RWPE2 (cell line): ENCODE measurements around the gene TTC34.

Experiments
- ATAC-seq: fragments of 200-7000 bp; cut with Tn5 transposase; 3 replicates; pipeline ENCODE4 v1.9.1; 2021; ENCODE audit warnings: low read depth
- DNase-seq: peaks from one replicate; pipeline ENCODE4 v3.0.0-alpha.2; 2020; ENCODE audit warnings: low spot score
- H3K27ac ChIP-seq: fragments of 450-650 bp; 2 replicates; pipeline ENCODE4 v1.5.1; 2017; ENCODE audit warnings: mild to moderate bottlenecking; ENCODE audit not compliant: poor library complexity, severe bottlenecking
- H3K27me3 ChIP-seq: fragments of 250-450 bp; sonication (Bioruptor Pico); 2 replicates; pipeline ENCODE4 v1.5.1; 2021; ENCODE audit warnings: mild to moderate bottlenecking, moderate library complexity; ENCODE audit not compliant: insufficient read depth, poor library complexity, severe bottlenecking
- H3K36me3 ChIP-seq: fragments of 250-450 bp; sonication (Bioruptor Pico); 2 replicates; pipeline ENCODE4 v1.5.1; 2020; ENCODE audit warnings: low read depth, mild to moderate bottlenecking, moderate library complexity
- H3K4me1 ChIP-seq: fragments of 250-450 bp; sonication (Bioruptor Pico); 2 replicates; pipeline ENCODE4 v1.5.1; 2021; ENCODE audit warnings: mild to moderate bottlenecking, moderate library complexity; ENCODE audit not compliant: insufficient read depth, poor library complexity, severe bottlenecking
- H3K4me3 ChIP-seq: fragments of 250-450 bp; sonication (Bioruptor Pico); 2 replicates; pipeline ENCODE4 v1.5.1; 2021; ENCODE audit warnings: mild to moderate bottlenecking, moderate library complexity; ENCODE audit not compliant: severe bottlenecking
- H3K9me3 ChIP-seq: fragments of 250-450 bp; sonication (Bioruptor Pico); 2 replicates; pipeline ENCODE4 v1.5.1; 2021; ENCODE audit warnings: mild to moderate bottlenecking, moderate library complexity; ENCODE audit not compliant: severe bottlenecking
- TF ChIP-seq, protein P1 (sequence below): fragments of 450-650 bp; IDR thresholded peaks from one replicate; pipeline ENCODE4 v1.5.1; 2017; ENCODE audit warnings: mild to moderate bottlenecking, moderate library complexity; ENCODE audit not compliant: poor library complexity, severe bottlenecking

Gene TTC34

DNA sequence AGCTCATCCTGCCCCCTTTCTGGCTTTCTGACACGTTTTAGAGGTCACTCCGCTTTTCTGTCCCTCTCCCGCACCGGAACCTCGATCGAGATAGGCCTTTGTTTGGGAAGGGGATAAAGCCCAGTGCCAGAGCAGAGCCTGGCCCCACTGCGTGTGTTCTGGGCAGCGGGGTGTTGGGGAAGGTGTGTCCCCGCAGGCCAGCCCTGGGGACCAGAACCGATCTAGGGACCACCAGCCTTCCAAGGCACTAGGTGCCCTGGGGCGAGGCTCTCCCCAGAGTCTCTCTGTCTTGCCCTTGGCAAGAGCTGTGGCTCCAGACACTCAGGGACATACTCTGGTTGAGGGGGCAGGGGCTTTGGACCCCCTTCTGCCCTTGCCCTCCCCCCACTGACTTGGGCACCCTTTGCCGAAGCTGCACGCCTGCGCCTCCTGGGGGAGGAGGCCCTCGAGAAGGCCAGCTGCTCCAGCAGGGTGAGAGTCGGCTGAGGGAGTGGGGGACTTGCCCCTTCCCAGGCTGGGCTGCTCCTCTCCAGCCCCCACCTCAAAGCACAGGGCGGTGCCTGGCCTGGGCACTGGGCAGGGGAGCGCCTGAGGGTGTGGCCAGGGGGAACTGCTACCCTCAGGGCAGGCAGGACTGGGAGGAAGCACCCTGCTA, 198.5 kb downstream of the TTC34 start:
- Histone ChIP-seq H3K27me3 (peaks cover 22% of the 10 kb centered on the region), H3K27ac (no peak overlapping the region), H3K36me3 (no peaks in the 10 kb centered on the region), H3K4me1 (no peaks in the 10 kb centered on the region), H3K4me3 (no peak overlapping the region), H3K9me3 (no peaks in the 10 kb centered on the region)
- ATAC-seq (no peak), DNase-seq (no peak)
- TF ChIP-seq, protein P1, sequence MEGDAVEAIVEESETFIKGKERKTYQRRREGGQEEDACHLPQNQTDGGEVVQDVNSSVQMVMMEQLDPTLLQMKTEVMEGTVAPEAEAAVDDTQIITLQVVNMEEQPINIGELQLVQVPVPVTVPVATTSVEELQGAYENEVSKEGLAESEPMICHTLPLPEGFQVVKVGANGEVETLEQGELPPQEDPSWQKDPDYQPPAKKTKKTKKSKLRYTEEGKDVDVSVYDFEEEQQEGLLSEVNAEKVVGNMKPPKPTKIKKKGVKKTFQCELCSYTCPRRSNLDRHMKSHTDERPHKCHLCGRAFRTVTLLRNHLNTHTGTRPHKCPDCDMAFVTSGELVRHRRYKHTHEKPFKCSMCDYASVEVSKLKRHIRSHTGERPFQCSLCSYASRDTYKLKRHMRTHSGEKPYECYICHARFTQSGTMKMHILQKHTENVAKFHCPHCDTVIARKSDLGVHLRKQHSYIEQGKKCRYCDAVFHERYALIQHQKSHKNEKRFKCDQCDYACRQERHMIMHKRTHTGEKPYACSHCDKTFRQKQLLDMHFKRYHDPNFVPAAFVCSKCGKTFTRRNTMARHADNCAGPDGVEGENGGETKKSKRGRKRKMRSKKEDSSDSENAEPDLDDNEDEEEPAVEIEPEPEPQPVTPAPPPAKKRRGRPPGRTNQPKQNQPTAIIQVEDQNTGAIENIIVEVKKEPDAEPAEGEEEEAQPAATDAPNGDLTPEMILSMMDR, result no peak

DNA sequence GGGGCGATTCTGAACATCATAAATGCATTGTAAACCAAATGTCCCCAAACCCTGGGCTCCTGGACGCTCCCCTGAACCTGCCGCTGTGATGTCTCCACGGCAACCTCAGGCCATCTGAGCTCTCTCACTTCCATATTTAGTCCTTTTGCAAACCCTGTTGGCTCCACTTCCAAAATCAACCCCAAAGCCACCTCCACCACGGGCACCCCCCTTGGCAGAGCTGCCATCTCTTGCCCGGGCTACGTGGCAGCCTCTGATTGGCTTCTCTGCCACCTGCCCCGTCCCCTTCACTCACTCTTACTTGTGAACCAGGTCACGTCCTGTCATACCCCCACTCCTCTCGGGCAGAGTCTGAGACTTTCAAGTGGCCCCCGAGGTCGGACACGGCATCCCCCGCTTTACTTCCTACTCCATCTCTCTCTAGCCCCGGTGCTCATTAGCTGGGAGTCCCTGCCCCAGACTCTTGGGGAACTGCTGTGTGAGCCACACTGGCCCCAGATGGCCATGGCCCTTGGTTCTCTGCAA, 199.1 kb downstream of the TTC34 start:
- Histone ChIP-seq H3K27me3 (peaks cover 22% of the 10 kb centered on the region), H3K9me3 (no peaks in the 10 kb centered on the region), H3K27ac (no peak overlapping the region), H3K4me1 (no peaks in the 10 kb centered on the region), H3K36me3 (no peaks in the 10 kb centered on the region), H3K4me3 (no peak overlapping the region)
- TF ChIP-seq, protein P1, result no peak
- ATAC-seq (no peak), DNase-seq (no peak)

GRCh38 chr1:2601721-2602303, 199.7 kb downstream of the TTC34 start:
- no peaks in the 10 kb centered on the region for H3K4me1 ChIP-seq
- no peak overlapping the region for H3K27ac ChIP-seq
- no peak for DNase-seq
- no peak overlapping the region for H3K4me3 ChIP-seq
- no peaks in the 10 kb centered on the region for H3K36me3 ChIP-seq
- ATAC-seq, result no peak
- H3K27me3 ChIP-seq, result peaks cover 22% of the 10 kb centered on the region
- H3K9me3 ChIP-seq, result no peaks in the 10 kb centered on the region
- TF ChIP-seq, protein P1, result no peak

- H3K4me1 ChIP-seq, result no peaks in the 10 kb centered on the region
- TF ChIP-seq, protein P1, result no peak
- peaks cover 22% of the 10 kb centered on the region for H3K27me3 ChIP-seq
These were observed 203.1 kb downstream of the TTC34 start for GRCh38 chr1:2598329-2598931.

More at GRCh38 chr1:2598329-2598931, 203.1 kb downstream of the TTC34 start:
- Histone ChIP-seq H3K9me3 (no peaks in the 10 kb centered on the region), H3K4me3 (no peak overlapping the region), H3K27ac (no peak overlapping the region), H3K36me3 (no peaks in the 10 kb centered on the region)
- DNase-seq (no peak), ATAC-seq (no peak)
